GM19468 (cell line): ENCODE results near the gene CNBD2.
"Not testable (repeated sequence)": the region's sequence is repeated elsewhere in the genome, so short reads cannot be mapped to it uniquely, and the experiment has no call there.

Experiments
- ATAC-seq: cut with Tn5 transposase; IDR thresholded peaks from one replicate; pipeline ENCODE4 v1.9.1; 2021; ENCODE audit warnings: mild to moderate bottlenecking, moderate library complexity, moderate number of reproducible peaks; ENCODE audit not compliant: unreplicated experiment; ENCODE audit errors: extremely low read depth

The CNBD2 gene

DNA sequence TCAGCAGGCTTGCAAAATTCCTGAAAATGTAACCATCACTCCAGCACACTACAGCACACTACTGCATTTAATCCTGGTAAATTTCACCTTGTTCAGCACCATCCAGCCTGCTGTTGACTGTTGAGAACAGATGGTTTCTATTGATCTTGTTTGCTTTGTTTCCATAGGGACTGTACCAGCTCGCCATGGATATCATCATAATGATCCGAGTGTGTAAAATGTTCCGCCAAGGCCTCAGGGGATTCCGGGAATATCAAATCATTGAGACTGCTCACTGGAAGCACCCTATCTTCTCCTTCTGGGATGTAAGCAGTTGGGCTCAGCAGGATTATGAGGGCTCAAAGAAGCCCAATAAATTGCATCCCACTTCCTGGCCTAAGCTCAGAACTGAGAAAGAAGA, 4.1 kb downstream of the CNBD2 start:
- no peak for ATAC-seq

DNA sequence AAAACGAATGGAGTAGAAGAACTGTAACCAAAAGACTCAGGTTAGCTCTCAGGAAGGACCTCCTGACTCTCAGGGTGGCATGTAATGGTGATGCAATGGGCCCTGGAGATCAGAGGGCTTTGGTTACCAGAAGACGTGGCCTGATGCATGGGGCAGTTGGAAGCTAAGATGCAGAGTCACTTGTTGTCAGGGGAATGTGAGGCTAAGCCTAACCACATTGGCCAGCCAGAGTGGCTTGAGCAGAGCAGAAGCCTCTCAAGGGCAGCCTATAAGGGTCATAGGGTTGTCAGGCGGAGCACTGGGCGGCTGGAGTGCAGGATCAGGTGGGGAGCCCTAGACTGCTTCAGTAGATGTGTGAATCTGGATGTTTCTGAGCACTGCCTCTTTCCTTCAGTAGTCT, 5.9 kb downstream of the CNBD2 start:
- ATAC-seq, result no peak

DNA sequence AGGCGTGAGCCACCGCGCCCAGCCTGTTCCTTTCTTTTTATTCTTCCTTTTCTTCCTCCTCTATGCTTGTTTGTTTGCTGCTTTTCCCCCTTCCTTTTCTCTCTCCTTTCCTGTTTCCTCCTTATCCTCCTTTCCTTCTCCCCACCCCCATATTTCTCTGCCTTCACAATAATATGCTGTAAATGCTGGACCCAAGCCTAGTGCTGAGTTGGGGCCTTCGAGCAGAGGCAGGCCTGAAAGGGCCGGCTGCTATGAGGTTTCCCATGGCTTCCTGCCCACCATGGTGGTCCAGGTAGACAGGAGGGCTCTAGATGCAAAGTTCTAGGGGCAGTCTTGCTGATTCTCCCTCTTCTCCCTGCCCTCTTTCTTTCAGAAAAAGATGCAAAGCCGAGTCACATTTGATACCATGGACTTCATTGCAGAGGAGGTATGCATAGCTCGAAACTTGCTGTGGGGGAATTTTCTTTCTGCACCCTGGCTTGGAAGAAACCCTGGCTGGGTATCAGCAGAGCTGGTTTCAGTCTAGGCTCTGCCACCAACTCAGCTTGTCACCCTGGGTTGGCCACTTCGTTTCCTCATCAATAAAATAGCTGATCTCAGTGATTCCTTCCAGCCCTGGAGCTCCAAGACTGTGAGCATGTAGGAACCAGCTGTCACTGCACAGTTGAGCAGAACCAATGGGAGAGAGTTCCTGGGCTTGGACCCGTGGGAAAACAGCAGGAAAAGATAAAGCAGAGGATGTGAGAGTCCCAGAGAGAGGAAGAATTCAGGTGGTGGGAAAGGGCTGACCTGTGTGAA, 7.4 kb downstream of the CNBD2 start:
- no peak for ATAC-seq

DNA sequence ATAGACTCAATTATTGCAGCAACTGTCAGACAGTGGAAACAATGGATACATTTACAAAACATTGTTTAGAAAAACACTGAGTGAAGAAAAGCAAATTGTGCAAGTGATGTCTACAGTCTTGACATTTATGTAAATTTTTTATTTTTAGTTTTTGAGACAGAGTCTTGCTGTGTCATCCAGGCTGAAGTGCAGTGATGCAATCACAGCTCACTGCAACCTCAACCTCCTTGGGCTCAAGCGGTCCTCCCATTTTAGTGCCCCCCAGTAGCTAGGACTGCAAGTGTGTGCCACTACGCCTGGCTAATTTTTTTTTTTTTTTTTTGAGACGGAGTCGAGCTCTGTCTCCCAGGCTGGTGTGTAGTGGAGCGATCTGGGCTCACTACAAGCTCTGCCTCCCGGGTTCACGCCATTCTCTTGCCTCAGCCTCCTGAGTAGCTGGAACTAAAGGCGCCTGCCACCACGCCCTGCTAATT, 9.7 kb downstream of the CNBD2 start:
- ATAC-seq, result no peak

DNA sequence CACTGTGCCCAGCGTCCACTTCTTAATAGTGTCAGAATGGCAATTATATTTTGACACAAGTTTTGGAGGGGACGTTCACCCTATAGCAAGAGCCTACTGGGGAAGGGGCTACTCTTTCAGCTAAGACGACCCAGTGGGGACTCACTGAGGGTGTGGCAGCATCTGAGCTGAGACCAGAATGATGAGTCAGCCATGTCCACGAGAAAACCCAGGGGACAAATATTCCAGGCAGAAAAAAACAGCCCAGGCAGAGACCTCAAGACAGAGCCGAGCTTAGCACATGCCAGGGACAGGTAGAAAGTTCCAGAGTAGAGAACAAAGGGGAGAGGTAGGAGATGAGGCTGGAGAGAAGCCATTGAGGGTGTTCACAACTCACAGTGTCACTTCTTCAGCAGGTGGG, 11.2 kb downstream of the CNBD2 start:
- no peak for ATAC-seq

DNA sequence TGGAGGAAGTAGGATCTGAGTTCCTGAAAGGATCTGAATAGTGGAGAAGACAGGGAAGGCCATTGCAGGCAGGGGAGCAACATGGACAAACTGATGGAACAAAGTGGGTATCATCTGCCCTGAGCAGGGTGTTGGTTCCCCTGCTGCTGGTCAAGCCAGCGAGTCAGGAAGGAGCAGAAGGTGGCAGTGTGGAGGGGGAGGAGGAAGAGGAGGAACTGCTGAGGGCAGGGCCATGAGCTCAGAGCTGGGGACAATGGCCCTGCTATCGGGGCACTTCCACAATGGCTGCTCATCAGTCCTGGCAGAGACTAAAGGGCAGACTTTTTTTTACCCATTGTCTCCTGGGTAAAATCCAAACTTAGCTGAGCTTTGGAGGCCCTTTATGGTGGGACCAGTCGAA, 13.6 kb downstream of the CNBD2 start:
- no peak for ATAC-seq

DNA sequence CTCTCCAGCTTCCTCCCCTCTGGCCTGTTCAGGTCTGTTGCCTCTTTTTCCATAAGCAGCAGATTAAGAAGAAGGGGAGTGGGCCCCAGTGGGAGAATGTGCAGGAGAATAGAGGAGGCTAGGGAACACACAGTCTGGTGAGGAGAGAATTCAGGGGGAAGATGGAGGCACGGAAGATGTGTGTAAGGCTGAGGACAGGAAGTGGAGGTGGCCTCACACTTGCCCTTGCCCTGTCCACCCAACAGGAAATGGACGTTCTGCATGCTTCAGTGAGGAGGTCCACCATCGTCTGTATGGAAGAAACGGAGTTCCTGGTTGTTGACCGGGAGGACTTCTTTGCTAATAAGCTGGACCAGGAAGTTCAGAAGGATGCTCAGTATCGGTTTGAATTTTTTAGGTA, 16.0 kb downstream of the CNBD2 start:
- no peak for ATAC-seq

DNA sequence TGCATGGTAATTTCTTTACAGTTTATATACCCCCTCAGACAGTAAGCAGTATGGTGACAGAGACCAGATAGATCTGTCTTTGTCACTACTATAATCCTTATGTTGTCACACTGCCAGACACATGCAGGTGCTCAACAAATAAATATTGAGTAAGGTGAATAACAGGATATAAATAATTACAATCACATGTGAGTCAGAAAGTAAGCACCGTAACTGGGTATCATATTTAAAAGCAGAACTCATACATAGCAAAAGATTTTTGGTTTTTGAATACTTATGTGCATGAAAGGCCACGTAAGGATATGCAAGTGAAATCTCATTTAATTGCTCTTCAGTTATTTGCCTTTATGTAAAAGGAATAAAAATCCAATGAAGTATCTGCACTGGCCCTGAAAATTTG, 17.4 kb downstream of the CNBD2 start:
- no peak for ATAC-seq

DNA sequence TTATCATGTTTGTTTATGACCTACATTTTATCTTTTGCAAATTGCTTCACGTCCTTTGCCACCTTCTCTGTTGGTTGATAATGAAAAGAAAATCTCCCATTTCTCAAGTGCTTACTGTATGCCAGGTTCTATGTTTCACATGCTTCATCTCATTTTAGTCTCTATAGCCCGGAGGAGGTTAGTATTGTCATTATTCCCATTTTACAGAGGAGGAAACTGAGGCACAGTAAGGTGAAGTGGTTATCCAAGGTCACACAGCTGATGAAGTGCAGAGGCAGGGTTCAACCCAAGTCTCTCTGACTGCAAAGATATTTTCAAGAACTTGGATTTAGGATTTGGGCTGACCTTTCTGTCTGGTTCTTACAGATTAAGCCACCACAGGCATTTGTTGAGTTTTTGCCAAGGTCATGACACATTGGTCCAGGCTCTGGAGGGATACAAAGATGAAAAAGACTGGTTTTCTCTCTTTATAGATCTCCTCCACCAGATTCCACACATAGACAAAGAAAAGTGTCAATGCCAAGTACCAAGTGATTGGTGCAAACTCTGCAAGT, 20.6 kb downstream of the CNBD2 start:
- no peak for ATAC-seq

DNA sequence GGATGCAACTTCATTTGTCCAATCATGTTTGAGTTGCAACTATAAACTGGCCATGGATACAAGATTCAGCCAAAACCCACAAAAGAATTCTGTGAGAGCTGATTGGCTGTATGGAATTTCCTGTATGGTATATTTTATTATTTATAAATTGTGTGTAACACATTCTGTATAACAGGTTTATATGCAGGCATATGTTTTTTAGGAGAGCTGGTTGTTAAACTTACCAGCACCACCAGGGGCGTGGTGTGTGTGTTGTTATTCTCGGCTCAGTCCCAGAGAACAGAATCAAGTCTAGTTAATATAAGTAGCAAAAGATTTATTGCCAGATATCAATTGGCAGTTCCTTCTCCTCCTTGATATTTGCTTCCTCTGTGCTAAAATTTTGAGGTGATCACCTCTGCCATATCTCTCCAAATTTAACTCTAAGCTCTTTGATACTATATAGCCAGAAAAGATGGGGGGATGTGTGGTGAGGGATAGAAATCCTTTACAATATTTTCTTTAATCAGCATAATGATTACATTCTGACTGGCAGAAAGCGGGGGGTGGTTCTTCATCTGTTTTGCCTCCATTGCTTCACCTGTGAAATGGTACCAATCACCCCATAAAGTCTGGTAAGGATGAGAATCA, 22.9 kb downstream of the CNBD2 start:
- no peak for ATAC-seq

DNA sequence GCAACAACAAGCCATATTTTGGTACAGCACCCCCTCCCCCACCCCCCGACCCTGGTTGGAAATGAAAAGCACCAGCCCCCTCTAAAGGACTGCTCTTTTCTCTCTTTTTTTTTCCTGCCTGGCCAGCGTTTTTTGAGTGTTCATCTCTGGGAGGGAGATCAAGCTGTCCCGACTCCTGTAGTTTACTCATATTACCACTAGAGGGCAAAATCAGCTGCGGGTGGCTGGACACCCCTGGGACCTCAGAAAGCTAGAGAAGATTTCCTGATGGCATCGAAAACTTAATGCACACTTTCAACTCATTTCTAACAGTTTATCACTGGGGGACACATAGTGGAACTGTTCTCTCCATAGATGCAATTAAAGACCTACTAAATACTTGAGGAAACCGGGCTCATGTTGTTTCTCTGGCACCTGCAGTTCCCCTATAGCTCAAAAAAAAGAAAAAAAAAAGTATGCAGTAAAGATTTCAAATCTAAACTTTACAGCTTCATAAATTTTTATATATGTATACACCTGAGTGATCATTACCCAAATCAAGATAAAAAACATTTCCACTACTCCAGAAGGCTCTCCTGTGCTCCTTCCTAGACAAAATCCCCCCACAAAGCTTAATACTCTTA, 24.4 kb downstream of the CNBD2 start:
- no peak for ATAC-seq

DNA sequence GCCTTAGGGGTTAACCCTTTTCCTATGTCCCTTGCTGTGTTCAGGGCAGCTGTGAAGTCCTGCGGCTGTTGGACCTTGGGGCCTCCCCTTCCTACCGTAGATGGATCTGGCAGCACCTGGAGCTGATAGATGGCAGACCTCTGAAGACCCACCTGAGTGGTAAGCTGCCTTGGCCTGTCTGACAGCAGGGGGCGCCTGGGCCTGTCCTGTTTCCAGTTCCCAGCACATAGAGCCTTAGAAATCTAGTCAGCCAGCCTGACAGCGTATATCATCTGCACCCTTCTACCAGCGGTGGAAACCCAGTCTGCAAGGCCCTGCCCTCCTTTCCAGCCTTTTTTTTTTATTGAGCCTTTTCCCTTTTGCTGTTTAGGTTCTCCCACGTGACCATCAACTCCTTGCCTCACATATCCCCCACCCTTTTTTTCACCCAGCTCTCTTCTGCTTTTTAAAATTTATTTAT, 26.6 kb downstream of the CNBD2 start:
- no peak for ATAC-seq

DNA sequence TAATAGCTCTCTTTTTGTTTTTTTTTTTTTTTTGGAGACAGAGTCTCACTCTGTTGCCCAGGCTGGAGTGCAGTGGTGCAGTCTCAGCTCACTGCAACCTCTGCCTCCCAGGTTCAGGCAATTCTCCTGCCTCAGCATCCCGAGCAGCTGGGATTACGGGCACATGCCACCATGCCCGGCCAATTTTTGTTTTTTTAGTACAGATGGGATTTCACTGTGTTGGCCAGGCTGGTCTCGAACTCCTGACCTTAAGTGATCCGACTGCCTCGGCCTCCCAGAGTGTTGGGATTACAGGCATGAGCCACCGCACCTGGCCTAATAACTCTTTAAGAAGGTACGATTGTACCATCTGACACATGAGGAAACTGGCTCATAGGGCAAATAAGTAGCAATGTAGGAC, 28.1 kb downstream of the CNBD2 start:
- not testable (repeated sequence) for ATAC-seq

DNA sequence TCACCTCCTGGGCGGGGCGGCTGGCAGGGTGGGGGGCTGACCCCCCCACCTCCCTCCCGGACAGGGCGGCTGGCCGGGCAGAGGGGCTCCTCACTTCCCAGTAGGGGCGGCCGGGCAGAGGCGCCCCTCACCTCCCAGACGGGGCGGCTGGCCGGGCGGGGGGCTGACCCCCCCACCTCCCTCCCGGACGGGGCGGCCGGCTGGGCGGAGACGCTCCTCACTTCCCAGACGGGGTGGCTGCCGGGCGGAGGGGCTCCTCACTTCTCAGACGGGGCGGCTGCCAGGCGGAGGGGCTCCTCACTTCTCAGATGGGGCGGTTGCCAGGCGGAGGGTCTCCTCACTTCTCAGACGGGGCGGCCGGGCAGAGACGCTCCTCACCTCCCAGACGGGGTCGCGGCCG, 32.9 kb downstream of the CNBD2 start:
- not testable (repeated sequence) for ATAC-seq

DNA sequence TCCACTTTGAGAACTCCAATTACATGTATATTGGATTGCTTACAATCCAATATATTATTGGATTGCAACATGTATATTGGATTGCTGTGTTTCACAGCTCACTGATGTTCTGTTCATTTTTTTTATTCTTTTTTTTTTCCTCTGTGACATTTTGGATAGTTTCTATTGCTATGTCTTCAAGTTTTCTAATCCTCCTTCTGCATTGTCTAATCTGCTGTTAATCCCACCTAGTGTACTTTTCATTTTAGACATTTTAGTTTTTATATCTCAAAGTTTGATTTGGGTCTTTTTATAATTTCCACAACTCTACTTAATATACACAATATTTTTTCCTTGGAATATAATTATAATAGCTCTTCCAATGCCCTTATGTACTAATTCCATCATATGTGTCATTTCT, 34.5 kb downstream of the CNBD2 start:
- ATAC-seq, result no peak

DNA sequence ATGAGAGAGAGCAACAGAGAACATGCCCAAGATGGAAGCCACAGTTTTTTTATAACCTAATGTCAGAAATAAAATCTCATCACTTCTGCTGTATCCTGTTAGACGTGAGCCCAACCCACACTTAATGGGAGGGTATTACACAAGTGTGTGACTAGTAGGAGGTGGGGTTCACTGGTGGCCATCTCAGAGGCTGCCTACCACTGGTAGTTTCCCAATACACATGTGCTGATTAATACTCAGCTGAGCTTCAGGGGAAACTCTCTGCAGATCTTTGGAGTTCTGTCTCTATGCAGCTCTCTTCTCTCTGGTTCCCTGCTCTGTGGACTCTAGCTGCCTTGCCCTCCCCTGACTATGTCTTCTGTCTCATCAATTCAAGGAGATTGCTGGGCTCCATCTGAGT, 35.7 kb downstream of the CNBD2 start:
- no peak for ATAC-seq

DNA sequence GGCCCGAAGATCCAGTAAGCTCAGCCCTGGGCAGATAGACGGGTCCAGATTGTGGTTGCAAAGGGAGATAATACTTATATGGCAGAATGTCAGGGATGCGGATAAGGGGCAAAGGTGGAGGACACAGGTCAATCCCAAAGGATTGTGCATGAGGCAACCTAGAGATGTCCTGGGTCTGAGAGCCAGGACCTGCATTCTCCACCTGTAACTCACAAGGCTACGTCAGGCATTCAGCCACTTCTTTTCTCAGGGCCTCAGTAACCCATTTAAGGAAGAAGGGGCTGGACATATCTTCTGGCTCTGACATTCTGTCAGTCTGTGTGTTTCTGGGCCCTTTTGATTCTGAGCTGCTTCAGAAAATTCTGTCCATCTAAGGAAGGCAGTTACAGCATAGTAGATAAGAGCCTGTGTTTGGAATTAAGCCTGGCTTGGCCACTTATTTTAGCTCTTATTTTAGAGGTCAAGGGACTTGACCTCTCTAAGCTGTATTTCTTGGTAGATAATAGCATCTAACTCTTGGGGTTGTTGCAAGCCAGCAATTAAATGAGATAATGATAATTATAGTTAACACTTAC, 40.2 kb downstream of the CNBD2 start:
- no peak for ATAC-seq

DNA sequence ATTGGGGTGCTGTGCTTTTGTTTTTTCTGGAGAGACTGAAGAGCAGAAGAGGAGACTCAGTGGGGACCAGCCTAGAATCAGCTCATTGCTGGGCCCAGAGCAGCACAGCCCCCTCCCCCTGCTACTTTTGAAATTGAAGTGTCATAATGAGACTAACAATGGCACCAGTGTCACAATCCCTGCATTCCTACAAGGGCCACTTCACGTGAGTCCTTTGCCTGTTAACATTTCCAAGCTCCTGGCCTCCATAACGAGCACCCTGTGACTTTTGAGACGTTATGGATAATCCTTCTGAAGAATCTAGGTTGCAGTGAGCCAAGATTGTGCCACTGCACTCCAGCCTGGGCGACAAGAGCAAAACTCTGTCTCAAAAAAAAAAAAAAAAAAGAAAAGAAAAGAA, 41.7 kb downstream of the CNBD2 start:
- no peak for ATAC-seq

DNA sequence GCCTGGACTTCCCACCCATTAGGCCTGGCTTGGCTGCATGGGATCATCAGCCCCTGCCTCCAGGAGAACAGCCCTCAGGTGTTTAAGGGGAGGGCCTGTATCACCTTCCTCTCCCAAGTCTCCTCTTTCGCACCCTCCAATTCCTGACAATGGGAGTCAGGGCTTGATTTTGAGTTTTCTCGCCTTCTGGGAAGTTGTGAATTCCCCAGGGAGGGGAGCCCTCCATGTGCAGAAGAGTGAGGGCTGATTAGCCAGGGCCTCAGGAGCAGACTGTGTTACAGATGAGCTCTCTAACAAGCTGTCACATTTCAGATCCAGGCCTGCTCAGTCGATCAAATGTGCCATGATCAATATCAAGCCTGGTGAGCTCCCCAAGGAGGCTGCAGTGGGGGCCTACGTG, 42.4 kb downstream of the CNBD2 start:
- ATAC-seq, result no peak

DNA sequence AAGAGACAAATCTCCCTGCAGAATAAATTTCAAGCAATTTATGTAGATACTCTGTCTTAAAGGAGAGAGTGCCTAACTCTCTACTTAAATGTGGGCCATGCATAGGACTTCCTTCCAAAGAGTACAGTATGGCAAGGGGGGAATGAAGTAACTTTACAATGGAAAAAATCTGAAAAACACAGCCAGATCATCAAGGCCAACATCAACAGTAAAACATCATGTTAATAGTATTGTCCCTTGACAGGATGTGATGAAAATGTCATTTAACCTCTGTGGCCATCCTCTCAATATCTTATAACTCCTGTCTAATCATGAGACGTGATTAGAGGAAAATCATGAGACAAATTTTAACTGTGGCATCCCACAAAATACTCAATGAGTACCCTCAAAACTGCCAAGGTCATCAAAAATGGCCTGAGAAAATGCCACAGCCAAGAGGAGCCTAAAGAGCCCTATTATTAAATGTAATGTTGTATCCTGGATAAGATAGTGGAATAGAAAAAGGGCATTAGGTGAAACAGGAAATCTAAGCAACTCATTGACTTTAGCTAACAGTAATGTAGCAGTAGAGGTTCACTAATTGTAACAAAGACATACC, 47.5 kb downstream of the CNBD2 start:
- ATAC-seq, result no peak
